GM20431 (cell line): ENCODE results near the gene CARD14.
"Not testable (repeated sequence)": the region's sequence is repeated elsewhere in the genome, so short reads cannot be mapped to it uniquely, and the experiment has no call there.

Experiments
- in situ Hi-C: fragments of 300-500 bp; cut with MseI, MboI; formaldehyde crosslinking; loops from one replicate; pipeline ENCODE4 v1.15.0; 2020; ENCODE audit warnings: low sequenced_read_pairs; ENCODE audit not compliant: unreplicated experiment

CARD14 gene

GRCh38 chr17:80147035-80147822, 22.6 kb upstream of the CARD14 start, which contains the start of gene EIF4A3:
EIF4A3 (minus strand) TSS chr17:80147128; CDS start chr17:80146961, 167 bp downstream.
- in situ Hi-C loops: no loop called here

- in situ Hi-C loops: no loop called here
These were observed 18.5 kb upstream of the CARD14 start for GRCh38 chr17:80151333-80151732.

GRCh38 chr17:80152081-80152702, 17.6 kb upstream of the CARD14 start:
- in situ Hi-C loops: no loop called here

- in situ Hi-C loops: no loop called here
These were observed 16.8 kb upstream of the CARD14 start for GRCh38 chr17:80153004-80153403.

- in situ Hi-C loops: no loop called here
These were observed 15.7 kb upstream of the CARD14 start for GRCh38 chr17:80154166-80154565.

GRCh38 chr17:80155600-80155999, 14.2 kb upstream of the CARD14 start:
- in situ Hi-C loops: not testable (repeated sequence)

GRCh38 chr17:80158846-80159245, 11.0 kb upstream of the CARD14 start:
- in situ Hi-C loops: no loop called here

GRCh38 chr17:80160536-80160935, 9.3 kb upstream of the CARD14 start:
- in situ Hi-C loops: no loop called here

- in situ Hi-C loops: no loop called here
These were observed 6.5 kb upstream of the CARD14 start for GRCh38 chr17:80163336-80163735.

GRCh38 chr17:80164185-80164584, 5.6 kb upstream of the CARD14 start:
- in situ Hi-C loops: no loop called here

- in situ Hi-C loops: no loop called here
These were observed 3.4 kb upstream of the CARD14 start for GRCh38 chr17:80166446-80166845.

GRCh38 chr17:80168371-80168770, 1.5 kb upstream of the CARD14 start:
- in situ Hi-C loops: no loop called here

- in situ Hi-C loops: no loop called here
These were observed 723 bp upstream of the CARD14 start for GRCh38 chr17:80169107-80169506.

GRCh38 chr17:80171681-80172080, 1.9 kb downstream of the CARD14 start:
- in situ Hi-C loops: no loop called here

GRCh38 chr17:80173126-80173525, 3.3 kb downstream of the CARD14 start:
- in situ Hi-C loops: no loop called here

GRCh38 chr17:80173916-80174315, 4.1 kb downstream of the CARD14 start:
- in situ Hi-C loops: no loop called here

GRCh38 chr17:80176757-80177156, 6.9 kb downstream of the CARD14 start:
- in situ Hi-C loops: no loop called here

GRCh38 chr17:80177986-80178595, 8.3 kb downstream of the CARD14 start:
- in situ Hi-C loops: no loop called here

- in situ Hi-C loops: no loop called here
These were observed 10.4 kb downstream of the CARD14 start for GRCh38 chr17:80180192-80180591.

- in situ Hi-C loops: no loop called here
These were observed 11.6 kb downstream of the CARD14 start for GRCh38 chr17:80181431-80181830.

- in situ Hi-C loops: no loop called here
These were observed 12.5 kb downstream of the CARD14 start for GRCh38 chr17:80182118-80182844.
